ENCODE data around the gene GSN.

DNA sequence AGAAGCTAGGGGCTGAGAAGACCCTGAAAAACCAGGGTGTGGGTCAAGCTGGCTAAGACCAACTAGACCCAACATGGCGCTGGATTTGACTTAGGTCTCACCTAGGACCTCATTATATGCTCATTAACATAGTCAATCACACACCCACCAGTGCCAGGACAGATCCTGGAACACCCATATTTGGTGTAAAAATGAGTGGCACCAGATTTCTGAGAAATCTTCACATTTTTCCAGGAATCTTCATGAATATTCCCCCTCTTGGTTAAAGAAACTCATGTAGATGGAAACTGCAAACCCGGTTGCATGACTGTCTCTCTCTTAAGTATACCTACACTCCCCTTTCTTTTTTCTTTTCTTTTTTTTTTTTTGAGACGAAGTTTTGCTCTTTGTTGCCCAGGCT is 48.4 kb upstream of the GSN start:
- TF ChIP-seq CTCF (IDR thresholded peaks at IDR 0.05) (no peak), TEAD4 (IDR thresholded peaks at IDR 0.05; ENCODE audit: borderline replicate concordance, insufficient read depth) (no peak), EP300 (IDR thresholded peaks at IDR 0.05; ENCODE audit: borderline replicate concordance in 1 of 2, low read depth in 1 of 2, low read length in 1 of 2) (no peak), NFIC (IDR thresholded peaks at IDR 0.05; ENCODE audit: borderline replicate concordance) (no peak), SMC3 (IDR thresholded peaks at IDR 0.05; ENCODE audit: low read depth, low read length) (no peak)
- TF ChIP-seq, protein P1, sequence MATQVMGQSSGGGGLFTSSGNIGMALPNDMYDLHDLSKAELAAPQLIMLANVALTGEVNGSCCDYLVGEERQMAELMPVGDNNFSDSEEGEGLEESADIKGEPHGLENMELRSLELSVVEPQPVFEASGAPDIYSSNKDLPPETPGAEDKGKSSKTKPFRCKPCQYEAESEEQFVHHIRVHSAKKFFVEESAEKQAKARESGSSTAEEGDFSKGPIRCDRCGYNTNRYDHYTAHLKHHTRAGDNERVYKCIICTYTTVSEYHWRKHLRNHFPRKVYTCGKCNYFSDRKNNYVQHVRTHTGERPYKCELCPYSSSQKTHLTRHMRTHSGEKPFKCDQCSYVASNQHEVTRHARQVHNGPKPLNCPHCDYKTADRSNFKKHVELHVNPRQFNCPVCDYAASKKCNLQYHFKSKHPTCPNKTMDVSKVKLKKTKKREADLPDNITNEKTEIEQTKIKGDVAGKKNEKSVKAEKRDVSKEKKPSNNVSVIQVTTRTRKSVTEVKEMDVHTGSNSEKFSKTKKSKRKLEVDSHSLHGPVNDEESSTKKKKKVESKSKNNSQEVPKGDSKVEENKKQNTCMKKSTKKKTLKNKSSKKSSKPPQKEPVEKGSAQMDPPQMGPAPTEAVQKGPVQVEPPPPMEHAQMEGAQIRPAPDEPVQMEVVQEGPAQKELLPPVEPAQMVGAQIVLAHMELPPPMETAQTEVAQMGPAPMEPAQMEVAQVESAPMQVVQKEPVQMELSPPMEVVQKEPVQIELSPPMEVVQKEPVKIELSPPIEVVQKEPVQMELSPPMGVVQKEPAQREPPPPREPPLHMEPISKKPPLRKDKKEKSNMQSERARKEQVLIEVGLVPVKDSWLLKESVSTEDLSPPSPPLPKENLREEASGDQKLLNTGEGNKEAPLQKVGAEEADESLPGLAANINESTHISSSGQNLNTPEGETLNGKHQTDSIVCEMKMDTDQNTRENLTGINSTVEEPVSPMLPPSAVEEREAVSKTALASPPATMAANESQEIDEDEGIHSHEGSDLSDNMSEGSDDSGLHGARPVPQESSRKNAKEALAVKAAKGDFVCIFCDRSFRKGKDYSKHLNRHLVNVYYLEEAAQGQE (IDR thresholded peaks at IDR 0.05; ENCODE audit: low read depth, low read length): no peak
